Stimulated activated CD4-positive, alpha-beta T cell treated with anti-CD3 and anti-CD28 coated beads, Interleukin-15, amount 100 ng/mL, for 1 hour (primary cell): ENCODE measurements around the gene DOLPP1.

Source experiments
- DNase-seq, 2 donors: peaks; one replicate each; pipeline ENCODE4 v3.0.0-alpha.2; 2020; ENCODE audit warnings: low read depth in 1 of 2, low spot score in 1 of 2

The DOLPP1 gene

GRCh38 chr9:129063061-129063460 lies 17.9 kb upstream of the DOLPP1 start:
- no peak for DNase-seq

- no peak for DNase-seq
These were observed 16.4 kb upstream of the DOLPP1 start for GRCh38 chr9:129064499-129064908.

GRCh38 chr9:129068110-129068509 lies 12.8 kb upstream of the DOLPP1 start:
- DNase-seq, result no peak

GRCh38 chr9:129068990-129069861 lies 11.7 kb upstream of the DOLPP1 start:
- DNase-seq, result peak; percentile 31 to 35

GRCh38 chr9:129069862-129070641 lies 10.9 kb upstream of the DOLPP1 start:
- no peak for DNase-seq

GRCh38 chr9:129070696-129071525 lies 10.0 kb upstream of the DOLPP1 start:
- DNase-seq, result no peak

- DNase-seq, result no peak
These were observed 9.3 kb upstream of the DOLPP1 start for GRCh38 chr9:129071526-129072126.

- no peak for DNase-seq
These were observed 8.7 kb upstream of the DOLPP1 start for GRCh38 chr9:129072171-129072570.

- no peak for DNase-seq
These were observed 7.5 kb upstream of the DOLPP1 start for GRCh38 chr9:129073404-129073803.

GRCh38 chr9:129074106-129074505 lies 6.8 kb upstream of the DOLPP1 start:
- DNase-seq, result no peak

- DNase-seq, result no peak
These were observed 4.8 kb upstream of the DOLPP1 start for GRCh38 chr9:129075996-129076639.

- no peak for DNase-seq
These were observed 4.3 kb upstream of the DOLPP1 start for GRCh38 chr9:129076640-129077037.

GRCh38 chr9:129077236-129077635 lies 3.7 kb upstream of the DOLPP1 start:
- DNase-seq, result no peak

GRCh38 chr9:129078691-129079503 lies 2.0 kb upstream of the DOLPP1 start:
- DNase-seq, result no peak

GRCh38 chr9:129079829-129080228 lies 1.1 kb upstream of the DOLPP1 start:
- no peak for DNase-seq

GRCh38 chr9:129080298-129080600 lies 662 bp upstream of the DOLPP1 start:
- no peak for DNase-seq

GRCh38 chr9:129081388-129081904 lies 535 bp downstream of the DOLPP1 start:
- no peak for DNase-seq

GRCh38 chr9:129084087-129084486 lies 3.2 kb downstream of the DOLPP1 start:
- DNase-seq, result no peak

GRCh38 chr9:129089246-129089645 lies 8.3 kb downstream of the DOLPP1 start:
- no peak for DNase-seq
